HG02571 (cell line): Measurements from ENCODE around the gene ARHGAP10.
A peak's percentile ranks its signal among the peaks of the same experiment; 100 is the strongest.

Experiments
- ATAC-seq: cut with Tn5 transposase; IDR thresholded peaks from one replicate; pipeline ENCODE4 v1.9.1; 2021; ENCODE audit warnings: mild to moderate bottlenecking, moderate library complexity; ENCODE audit not compliant: unreplicated experiment

The ARHGAP10 gene

DNA sequence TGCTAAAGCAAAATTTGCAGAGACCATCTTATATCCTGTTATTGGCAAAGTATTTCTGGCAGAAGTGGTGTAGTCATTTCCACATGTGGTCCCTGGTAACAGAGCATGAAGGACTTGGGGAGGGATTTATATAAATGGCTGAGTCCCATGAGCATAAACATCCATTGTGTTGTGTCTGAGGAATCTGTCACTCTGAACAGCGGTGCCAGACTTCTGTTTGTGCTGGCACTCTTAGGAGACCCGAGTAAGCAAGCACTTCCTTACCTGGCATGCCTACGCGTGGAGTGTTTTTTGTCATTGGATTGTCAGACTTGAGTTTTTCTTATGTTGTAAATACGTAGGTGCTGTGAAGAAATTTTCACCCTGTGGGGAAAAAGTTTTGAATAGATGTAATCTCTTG, 285.9 kb downstream of the ARHGAP10 start:
- ATAC-seq, result no peak

DNA sequence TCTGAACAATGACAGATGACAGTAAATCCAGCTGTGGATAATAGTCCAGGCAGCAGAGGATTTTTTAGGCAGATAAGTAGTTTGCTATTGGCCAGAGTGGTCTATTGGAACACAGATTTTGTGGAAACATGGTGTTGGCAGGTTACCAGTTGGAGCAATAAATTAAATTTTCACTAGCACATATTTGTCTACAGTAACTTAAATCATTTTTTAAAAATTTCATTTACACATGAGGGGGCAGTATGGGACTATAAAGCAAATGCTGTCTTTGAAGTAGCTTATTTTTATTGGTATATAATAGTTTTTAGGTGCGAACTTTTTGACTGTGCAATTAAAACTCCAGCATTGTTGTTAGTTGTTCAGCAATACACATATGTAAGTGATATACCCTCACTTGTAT, 289.8 kb downstream of the ARHGAP10 start:
- ATAC-seq, result no peak

DNA sequence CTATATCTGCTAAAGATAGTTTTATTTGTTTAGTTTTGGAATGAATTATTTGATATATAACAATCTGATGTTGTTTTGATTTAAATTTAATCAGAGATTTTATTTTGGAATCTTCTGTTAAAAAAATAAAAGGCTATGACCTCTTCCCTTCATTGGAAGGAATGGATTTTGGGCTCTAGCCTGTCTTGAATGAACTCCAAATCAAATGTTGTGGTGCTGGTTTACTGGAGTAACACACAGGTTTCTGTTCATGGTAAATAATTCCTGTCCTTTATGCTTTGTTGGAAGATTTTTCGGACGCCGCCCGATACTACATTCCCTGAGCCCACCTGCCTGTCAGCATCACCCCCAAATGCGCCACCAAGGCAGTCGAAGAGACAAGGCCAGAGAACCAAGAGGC, 291.1 kb downstream of the ARHGAP10 start:
- ATAC-seq, result no peak

GRCh38 chr4:148023512-148024181, 291.8 kb downstream of the ARHGAP10 start:
- no peak for ATAC-seq

DNA sequence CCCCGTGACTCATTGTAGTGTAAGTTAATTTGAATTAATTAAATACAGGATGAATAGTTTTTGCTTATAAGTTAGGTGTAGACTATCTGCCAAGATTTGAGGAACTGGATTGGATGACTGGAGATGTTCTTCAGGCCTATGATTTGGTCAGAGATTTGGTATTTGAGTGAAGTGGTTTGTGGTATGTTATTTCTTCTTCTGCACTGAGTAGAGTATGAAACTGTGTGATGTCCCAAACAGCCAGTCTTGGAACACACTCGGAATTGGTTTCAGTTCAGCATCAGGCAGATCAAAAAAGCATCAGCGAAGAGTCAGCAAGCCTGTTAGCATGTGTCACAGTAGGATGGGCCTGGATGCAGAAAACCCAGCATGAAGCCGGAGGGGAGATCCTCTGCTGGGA, 294.1 kb downstream of the ARHGAP10 start:
- no peak for ATAC-seq

DNA sequence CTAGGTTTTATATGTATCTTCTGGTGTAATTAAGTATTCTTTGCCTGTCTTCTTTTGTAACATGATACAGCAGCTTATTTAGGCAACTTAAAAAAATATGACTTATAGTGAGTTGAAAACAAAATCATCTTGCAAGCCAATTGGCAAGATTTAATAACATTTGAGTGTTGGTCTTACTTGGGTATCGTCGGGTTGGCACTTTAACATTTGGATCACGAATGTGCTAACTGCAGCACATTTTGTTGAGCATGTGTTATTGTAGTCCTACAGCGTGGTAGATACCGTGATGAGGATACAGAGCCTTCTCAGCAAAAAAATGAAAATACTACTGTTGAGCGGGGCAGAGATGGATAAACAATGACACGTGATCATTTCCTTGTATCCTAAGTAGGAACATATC, 295.3 kb downstream of the ARHGAP10 start:
- no peak for ATAC-seq

DNA sequence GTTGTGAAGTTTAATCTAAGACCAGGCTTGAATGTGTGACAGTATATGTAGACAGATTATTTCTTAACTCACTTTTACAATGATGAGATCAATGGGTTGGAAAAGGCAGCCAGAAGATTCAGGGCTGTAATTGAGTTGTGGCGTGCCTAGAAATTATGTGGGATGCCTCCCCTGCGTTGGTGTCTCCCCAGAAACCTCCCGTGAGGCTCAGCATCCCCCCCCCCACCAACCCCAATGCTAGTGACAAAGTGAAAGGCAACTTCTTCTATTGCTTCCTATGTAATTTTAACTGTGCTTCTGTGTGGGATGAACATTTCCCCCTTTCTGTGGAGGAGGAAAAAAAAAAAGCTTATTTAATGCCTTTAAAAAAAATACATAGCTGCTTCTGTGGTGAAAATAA, 297.9 kb downstream of the ARHGAP10 start:
- no peak for ATAC-seq

DNA sequence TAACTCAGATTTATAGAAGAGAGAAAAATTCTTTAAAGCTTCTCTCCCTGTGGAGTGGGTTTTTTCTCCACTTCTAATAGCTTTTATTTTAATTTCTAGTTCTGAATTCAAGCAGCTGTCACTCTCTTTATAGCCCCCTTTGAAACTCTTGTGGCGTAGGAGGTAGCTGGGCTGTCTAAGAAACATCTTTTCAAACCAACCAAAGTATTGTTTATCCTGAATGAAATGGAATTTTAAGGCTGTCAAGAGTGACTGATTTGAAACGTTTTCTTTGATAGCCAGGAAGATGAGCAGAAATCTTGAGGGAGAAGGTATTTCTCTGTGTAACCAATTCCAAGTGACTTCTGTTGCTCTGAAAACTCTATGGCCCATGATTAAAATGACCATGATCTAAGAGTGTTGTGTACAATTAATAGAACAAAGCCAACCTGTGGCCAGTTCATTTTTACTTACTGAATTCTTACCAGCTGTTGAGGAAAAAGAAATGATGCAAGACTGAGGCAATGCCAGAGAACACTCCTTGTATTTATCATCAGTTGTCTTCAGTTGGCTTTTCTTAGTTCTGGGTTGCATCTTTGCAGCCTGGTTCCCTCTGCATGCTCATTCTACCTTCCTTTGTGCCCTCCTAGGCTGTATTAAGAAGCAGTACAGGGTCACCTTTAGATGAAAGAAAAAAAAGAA, 298.4 kb downstream of the ARHGAP10 start:
- ATAC-seq, result no peak

- no peak for ATAC-seq
Observed at GRCh38 chr4:148034813-148035212, 302.9 kb downstream of the ARHGAP10 start.

GRCh38 chr4:148041606-148042329, 309.9 kb downstream of the ARHGAP10 start:
- ATAC-seq, result no peak

DNA sequence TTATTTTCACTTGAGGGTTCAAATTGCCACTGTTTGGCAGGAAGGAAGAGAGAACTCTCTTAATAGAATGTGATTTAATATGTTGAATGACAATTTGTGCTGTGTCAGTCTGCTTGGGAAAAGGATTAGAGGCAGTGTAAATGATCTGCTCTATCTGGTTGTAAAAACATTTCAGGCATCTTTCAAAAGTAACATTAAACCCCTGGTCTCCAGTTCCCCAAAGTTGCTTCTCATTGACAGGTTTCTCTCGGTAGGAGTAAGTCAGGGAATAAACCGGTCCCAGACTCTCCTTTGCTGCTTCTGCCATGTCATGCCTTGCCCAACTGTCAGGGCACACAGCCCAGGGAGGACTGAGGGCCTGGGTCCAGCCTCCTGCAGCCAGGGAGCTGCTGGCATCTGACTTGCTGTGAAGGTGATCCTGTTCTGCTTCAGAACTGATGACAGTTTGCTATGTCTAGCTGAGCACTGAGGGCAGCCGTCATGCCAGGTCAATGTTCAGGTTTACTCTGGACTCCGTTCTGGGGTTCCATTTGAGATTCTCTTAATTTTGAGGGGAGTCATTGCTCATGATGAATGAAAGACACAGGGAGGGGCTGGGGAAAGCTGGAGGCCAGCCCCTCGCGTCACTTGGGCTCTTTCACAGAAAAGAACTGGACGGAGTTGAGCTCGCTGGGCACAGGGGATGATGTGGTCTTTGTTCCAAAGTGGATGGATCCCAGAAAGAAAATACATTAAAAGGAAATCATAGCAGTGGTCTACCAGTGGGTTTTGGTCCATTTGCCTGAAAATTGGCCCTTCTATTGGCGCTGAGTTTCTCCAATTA, 312.4 kb downstream of the ARHGAP10 start:
- no peak for ATAC-seq

DNA sequence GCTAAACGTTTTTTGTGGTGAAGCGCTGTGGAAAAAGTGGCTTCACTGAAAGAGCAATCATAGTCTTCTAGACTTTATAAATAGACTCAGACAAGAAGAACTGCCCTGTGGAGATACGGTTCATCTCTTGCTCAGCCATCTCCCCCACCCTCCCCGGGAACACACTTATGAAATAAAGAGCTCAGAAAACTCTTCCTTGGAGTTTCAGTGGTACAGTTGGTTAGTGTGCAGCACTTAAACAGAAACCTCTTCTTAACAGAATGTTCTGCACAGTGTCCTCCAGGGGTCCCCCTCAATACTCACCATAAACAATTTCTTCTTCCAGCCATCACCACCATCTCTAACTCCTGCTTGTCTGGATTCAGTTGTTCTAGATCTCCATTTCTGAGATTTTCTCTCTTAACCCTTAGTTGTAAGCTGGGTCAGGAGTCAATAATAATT, 313.0 kb downstream of the ARHGAP10 start:
- ATAC-seq, result peak; percentile 76

DNA sequence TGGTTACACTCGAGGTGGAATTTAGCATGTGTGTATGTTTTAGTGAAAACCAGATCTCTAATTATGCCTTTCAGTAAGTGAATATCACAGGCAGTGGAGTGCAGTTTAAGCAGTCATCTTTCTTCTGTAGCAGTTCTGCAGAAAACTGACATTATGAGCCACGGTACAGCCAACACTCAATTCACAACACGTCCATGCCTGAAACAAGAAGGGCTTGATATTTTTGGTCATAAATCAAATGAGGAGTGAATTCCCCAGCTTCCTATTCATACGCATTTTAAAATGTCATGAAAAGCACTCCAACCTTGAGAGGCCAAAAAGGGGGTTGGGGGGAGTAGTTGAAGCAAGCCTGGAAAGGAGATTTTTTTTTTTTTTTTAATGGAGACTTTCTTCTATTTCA, 316.7 kb downstream of the ARHGAP10 start:
- ATAC-seq, result no peak

- ATAC-seq, result no peak
Observed at GRCh38 chr4:148051403-148051802, 319.5 kb downstream of the ARHGAP10 start.

DNA sequence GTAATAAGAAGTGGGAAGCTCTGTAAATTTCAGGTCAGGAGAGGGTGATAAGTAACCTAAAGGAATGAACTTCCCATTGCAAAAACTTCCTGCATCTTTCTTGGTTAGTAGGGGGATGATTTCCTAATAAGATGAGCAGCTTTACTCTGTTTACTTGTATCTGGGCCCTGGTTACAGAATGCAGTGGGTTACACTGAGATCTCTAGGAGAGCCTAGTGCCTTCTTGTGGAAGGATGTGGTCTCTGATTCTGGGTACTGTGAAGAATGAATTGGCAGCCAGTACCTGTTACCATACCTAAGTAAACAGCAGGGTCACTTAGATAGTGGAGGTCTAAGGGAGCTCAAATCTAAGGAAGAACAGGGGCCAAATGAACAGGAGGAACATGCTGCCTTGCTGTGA, 320.6 kb downstream of the ARHGAP10 start:
- ATAC-seq, result no peak

GRCh38 chr4:148053298-148054003, 321.6 kb downstream of the ARHGAP10 start:
- ATAC-seq, result no peak

- no peak for ATAC-seq
Observed at GRCh38 chr4:148054275-148054674, 322.4 kb downstream of the ARHGAP10 start.

- ATAC-seq, result no peak
Observed at GRCh38 chr4:148055844-148056243, 324.0 kb downstream of the ARHGAP10 start.

- ATAC-seq, result peak; percentile 89
Observed at GRCh38 chr4:148056879-148057278, 325.0 kb downstream of the ARHGAP10 start.

GRCh38 chr4:148057516-148057915, 325.6 kb downstream of the ARHGAP10 start:
- peak; percentile 37 for ATAC-seq
